GM23338 (cell line): ENCODE data around the gene SPTB. TPM values are rescaled to one million over a fixed set of nuclear protein-coding genes. Genes with fewer than 3 reads are reported as not detected.

Source experiments
- ATAC-seq: fragments of 200-7000 bp; cut with Tn5 transposase; 3 replicates; pipeline ENCODE4 v1.9.1; 2020
- DNase-seq: peaks from one replicate; pipeline ENCODE4 v3.0.0-alpha.2; 2015; ENCODE audit warnings: low spot score
- H2AFZ ChIP-seq: fragments of 200-600 bp; sonication (generic); 2 replicates; pipeline ENCODE4 v1.8.0; 2016; ENCODE audit warnings: antibody characterized with exemption, mild to moderate bottlenecking, moderate library complexity
- H3F3A ChIP-seq: fragments of 200-600 bp; sonication (generic); replicated peaks from 2 replicates; pipeline ENCODE4 v1.8.0; 2017; ENCODE audit warnings: antibody characterized with exemption, mixed run types, low read depth
- H3K27ac ChIP-seq: fragments of 200-600 bp; sonication (generic); 2 replicates; pipeline ENCODE4 v1.6.1; 2016; ENCODE audit warnings: low read depth
- H3K27me3 ChIP-seq: fragments of 200-600 bp; sonication (generic); 2 replicates; pipeline ENCODE4 v1.8.0; 2016; ENCODE audit warnings: mild to moderate bottlenecking, mixed run types, moderate library complexity; ENCODE audit not compliant: insufficient read depth
- H3K36me3 ChIP-seq: fragments of 200-600 bp; sonication (generic); 2 replicates; pipeline ENCODE4 v1.8.0; 2016; ENCODE audit warnings: mild to moderate bottlenecking; ENCODE audit not compliant: insufficient read depth
- H3K4me1 ChIP-seq: fragments of 200-600 bp; sonication (generic); 2 replicates; pipeline ENCODE4 v1.8.0; 2016; ENCODE audit warnings: mild to moderate bottlenecking, moderate library complexity; ENCODE audit not compliant: insufficient read depth
- H3K4me2 ChIP-seq: fragments of 200-600 bp; sonication (generic); 2 replicates; pipeline ENCODE4 v1.7.1; 2017; ENCODE audit warnings: mixed run types
- H3K4me3 ChIP-seq: fragments of 200-600 bp; sonication (generic); 2 replicates; pipeline ENCODE4 v1.6.1; 2016; ENCODE audit warnings: mixed run types
- H3K79me2 ChIP-seq: fragments of 200-600 bp; sonication (generic); replicated peaks from 2 replicates; pipeline ENCODE4 v1.8.0; 2017; ENCODE audit warnings: mild to moderate bottlenecking; ENCODE audit not compliant: insufficient read depth
- H3K9me2 ChIP-seq: fragments of 200-600 bp; sonication (generic); 2 replicates; pipeline ENCODE4 v1.8.0; 2017; ENCODE audit not compliant: insufficient read depth
- H4K20me1 ChIP-seq: fragments of 200-600 bp; sonication (generic); replicated peaks from 2 replicates; pipeline ENCODE4 v1.8.0; 2017; ENCODE audit warnings: mild to moderate bottlenecking; ENCODE audit not compliant: insufficient read depth
- H3K27ac Mint-ChIP-seq: 2 replicates; pipeline ENCODE4 v1.8.0; 2020; ENCODE audit warnings: inconsistent platforms, mild to moderate bottlenecking, moderate library complexity, mixed read lengths
- H3K27me3 Mint-ChIP-seq: 3 replicates; pipeline ENCODE4 v1.8.0; 2022; ENCODE audit warnings: low read depth, mild to moderate bottlenecking, moderate library complexity, mixed read lengths, inconsistent platforms; ENCODE audit not compliant: insufficient read depth, poor library complexity
- H3K36me3 Mint-ChIP-seq: 3 replicates; pipeline ENCODE4 v1.8.0; 2021; ENCODE audit warnings: low read depth, mild to moderate bottlenecking, inconsistent platforms, moderate library complexity, mixed read lengths
- H3K4me1 Mint-ChIP-seq: 3 replicates; pipeline ENCODE4 v1.8.0; 2020; ENCODE audit warnings: mild to moderate bottlenecking, inconsistent platforms, mixed read lengths
- H3K4me3 Mint-ChIP-seq: 3 replicates; pipeline ENCODE4 v1.8.0; 2021; ENCODE audit warnings: moderate library complexity, mild to moderate bottlenecking, inconsistent platforms, mixed read lengths
- H3K9me3 Mint-ChIP-seq: 3 replicates; pipeline ENCODE4 v1.8.0; 2020; ENCODE audit warnings: moderate library complexity, mild to moderate bottlenecking, inconsistent platforms, mixed read lengths
- CREB1 ChIP-seq: fragments of 250-450 bp; sonication (Bioruptor Pico); IDR thresholded peaks from 2 replicates; pipeline ENCODE4 v1.5.0; 2020; ENCODE audit warnings: low read depth, mild to moderate bottlenecking, moderate library complexity
- EZH2 ChIP-seq: fragments of 200-600 bp; sonication (generic); IDR thresholded peaks from one replicate; pipeline ENCODE4 v1.8.0; 2017; ENCODE audit warnings: antibody characterized with exemption, mild to moderate bottlenecking, low read depth; ENCODE audit not compliant: unreplicated experiment
- JUNB ChIP-seq: IDR thresholded peaks from one replicate; pipeline ENCODE4 v1.6.1; 2016; ENCODE audit warnings: antibody characterized with exemption; ENCODE audit not compliant: unreplicated experiment
- STAT1 ChIP-seq: IDR thresholded peaks from one replicate; pipeline ENCODE4 v1.6.1; 2016; ENCODE audit warnings: antibody characterized with exemption; ENCODE audit not compliant: unreplicated experiment
- ZNF331 ChIP-seq: fragments of 250-450 bp; sonication (Bioruptor Pico); IDR thresholded peaks from 2 replicates; pipeline ENCODE4 v1.5.0; 2020; ENCODE audit warnings: low read depth, mild to moderate bottlenecking, moderate library complexity
- polyA plus RNA-seq: library from polyadenylated mRNA; unstranded; fragments of >200 nt; fragmentation: Nextera tagmentation; extraction: Ambion mirVana; gene quantifications from 2 replicates; pipeline ENCODE4 v1.2.1, GENCODE V29; 2016
- total RNA-seq: library from RNA; depleted of rRNA; stranded (reverse); fragments of >200 nt; shearing (Covaris generic); gene quantifications from 2 replicates; pipeline ENCODE4 v1.2.3, GENCODE V29; 2014
- TF ChIP-seq, protein P1 (sequence below): IDR thresholded peaks from one replicate; pipeline ENCODE4 v1.6.1; 2018; ENCODE audit warnings: antibody characterized with exemption; ENCODE audit not compliant: unreplicated experiment

The SPTB gene
- total and polyA plus RNA-seq, 2 experiments from 2014 or later = 1.1 to 1.9 TPM

DNA sequence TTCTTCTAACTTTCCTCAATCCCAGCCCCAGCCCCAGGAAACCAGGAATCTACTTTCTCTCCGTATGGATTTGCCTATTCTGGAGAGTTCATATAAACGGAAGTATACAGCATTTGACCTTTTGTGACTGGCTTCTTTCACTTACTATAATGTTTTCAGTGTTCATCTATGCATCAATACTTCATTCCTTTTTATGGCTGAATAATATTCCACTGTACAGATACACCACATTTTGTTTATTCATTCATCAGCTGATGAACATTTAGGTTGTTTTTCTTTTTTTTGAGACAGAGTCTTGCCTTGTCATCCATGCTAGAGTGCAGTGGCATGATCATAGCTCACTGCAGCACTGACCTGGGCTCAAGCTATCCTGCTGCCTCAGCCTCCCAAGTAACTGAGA lies 179.4 kb downstream of the SPTB start (continued):
- TF ChIP-seq, protein P1, sequence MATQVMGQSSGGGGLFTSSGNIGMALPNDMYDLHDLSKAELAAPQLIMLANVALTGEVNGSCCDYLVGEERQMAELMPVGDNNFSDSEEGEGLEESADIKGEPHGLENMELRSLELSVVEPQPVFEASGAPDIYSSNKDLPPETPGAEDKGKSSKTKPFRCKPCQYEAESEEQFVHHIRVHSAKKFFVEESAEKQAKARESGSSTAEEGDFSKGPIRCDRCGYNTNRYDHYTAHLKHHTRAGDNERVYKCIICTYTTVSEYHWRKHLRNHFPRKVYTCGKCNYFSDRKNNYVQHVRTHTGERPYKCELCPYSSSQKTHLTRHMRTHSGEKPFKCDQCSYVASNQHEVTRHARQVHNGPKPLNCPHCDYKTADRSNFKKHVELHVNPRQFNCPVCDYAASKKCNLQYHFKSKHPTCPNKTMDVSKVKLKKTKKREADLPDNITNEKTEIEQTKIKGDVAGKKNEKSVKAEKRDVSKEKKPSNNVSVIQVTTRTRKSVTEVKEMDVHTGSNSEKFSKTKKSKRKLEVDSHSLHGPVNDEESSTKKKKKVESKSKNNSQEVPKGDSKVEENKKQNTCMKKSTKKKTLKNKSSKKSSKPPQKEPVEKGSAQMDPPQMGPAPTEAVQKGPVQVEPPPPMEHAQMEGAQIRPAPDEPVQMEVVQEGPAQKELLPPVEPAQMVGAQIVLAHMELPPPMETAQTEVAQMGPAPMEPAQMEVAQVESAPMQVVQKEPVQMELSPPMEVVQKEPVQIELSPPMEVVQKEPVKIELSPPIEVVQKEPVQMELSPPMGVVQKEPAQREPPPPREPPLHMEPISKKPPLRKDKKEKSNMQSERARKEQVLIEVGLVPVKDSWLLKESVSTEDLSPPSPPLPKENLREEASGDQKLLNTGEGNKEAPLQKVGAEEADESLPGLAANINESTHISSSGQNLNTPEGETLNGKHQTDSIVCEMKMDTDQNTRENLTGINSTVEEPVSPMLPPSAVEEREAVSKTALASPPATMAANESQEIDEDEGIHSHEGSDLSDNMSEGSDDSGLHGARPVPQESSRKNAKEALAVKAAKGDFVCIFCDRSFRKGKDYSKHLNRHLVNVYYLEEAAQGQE = no peak

DNA sequence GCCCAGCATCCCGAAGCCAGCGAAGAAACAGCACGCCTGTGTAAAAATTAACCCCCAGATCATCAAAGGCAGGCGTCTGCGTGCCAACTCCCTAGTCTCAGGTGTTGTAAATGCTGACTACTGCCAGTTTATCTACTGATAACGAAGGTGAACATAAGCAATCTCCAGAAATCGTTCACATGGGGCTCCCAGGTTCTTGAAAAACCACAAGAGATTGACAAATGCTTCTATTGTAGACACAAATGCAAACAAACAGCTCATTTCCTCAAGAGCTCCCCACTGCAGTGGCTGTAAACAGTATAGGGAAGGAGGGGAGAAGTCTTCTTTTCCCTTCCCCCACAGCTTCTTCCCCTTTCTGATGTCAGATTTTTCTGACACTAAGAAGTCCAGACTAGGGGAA lies 180.8 kb downstream of the SPTB start:
- Mint-ChIP-seq H3K36me3 (no peaks in the 10 kb centered on the region), H3K9me3 (no peaks in the 10 kb centered on the region), H3K4me3 (no peak overlapping the region; the same call in 2 of the 3 replicates), H3K4me1 (peaks cover 67% of the 10 kb centered on the region), H3K27me3 (peaks cover 8% of the 10 kb centered on the region), H3K27ac (no peak overlapping the region)
- TF ChIP-seq JUNB (no peak), CREB1 (CRISPR knock-in tag) (no peak), ZNF331 (CRISPR knock-in tag) (no peak), EZH2 (no peak), STAT1 (no peak)
- TF ChIP-seq, protein P1 = no peak
- Histone ChIP-seq H2AFZ (no peak overlapping the region), H3K4me1 (peaks cover 58% of the 10 kb centered on the region), H3F3A (peaks cover 25% of the 10 kb centered on the region; the same call in 1 of the 2 replicates), H3K27me3 (no peaks in the 10 kb centered on the region), H3K4me3 (peak overlapping the region; percentile 14; the same call in 1 of the 2 replicates), H3K9me2 (no peaks in the 10 kb centered on the region), H4K20me1 (no peaks in the 10 kb centered on the region), H3K36me3 (no peaks in the 10 kb centered on the region), H3K4me2 (peak overlapping the region; percentile 56), H3K27ac (0 out of 2 replicates have a peak overlapping the region, but pooled peaks have one; percentile 7), H3K79me2 (no peaks in the 10 kb centered on the region)
- no peak for ATAC-seq
- no peak for DNase-seq
